ENCODE data around the gene EBF3.

DNA sequence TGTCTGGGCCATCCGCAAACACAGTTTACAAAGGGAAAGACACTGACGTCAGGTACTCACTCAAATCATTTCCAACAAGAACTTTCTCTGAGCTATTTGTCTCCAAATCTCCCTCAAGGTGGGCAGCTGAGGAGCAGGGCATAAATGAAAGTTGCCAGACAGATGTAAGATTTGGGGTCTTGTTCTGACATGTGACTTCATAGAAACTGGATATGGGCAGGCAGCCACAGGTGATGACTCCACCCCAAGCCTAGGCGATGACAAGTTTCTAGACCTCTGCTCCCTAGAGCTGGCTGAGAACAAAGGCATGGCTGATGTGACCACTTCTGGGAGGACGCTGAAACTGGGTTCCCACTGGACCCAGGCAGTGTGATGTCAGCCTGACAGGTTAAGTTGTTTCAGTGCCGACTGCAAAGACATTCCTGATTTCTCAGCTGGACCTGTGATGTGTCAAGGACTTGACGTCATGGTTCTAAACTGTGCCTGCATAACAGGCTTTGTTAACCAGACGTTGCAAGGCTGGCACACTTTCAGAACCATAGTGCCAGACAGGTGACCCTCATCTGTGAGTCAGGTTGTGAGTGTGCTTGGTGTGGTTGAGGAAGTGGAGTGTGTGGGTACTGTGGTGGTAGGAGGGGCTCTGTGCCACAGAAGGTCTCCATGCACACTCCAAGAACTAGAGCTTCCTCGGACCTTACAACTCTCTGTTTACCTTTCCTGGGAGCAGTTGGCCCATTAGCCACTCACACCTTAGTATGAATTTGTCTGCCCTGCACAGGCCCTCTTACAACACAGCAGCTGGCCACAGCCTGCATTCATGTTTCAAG is 39.9 kb upstream of the EBF3 start:
- TF ChIP-seq POLR2AphosphoS5 (IDR thresholded peaks at IDR 0.05; ENCODE audit: low read depth, low read length), result no peak
- TF ChIP-seq, protein P1, sequence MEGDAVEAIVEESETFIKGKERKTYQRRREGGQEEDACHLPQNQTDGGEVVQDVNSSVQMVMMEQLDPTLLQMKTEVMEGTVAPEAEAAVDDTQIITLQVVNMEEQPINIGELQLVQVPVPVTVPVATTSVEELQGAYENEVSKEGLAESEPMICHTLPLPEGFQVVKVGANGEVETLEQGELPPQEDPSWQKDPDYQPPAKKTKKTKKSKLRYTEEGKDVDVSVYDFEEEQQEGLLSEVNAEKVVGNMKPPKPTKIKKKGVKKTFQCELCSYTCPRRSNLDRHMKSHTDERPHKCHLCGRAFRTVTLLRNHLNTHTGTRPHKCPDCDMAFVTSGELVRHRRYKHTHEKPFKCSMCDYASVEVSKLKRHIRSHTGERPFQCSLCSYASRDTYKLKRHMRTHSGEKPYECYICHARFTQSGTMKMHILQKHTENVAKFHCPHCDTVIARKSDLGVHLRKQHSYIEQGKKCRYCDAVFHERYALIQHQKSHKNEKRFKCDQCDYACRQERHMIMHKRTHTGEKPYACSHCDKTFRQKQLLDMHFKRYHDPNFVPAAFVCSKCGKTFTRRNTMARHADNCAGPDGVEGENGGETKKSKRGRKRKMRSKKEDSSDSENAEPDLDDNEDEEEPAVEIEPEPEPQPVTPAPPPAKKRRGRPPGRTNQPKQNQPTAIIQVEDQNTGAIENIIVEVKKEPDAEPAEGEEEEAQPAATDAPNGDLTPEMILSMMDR (IDR thresholded peaks at IDR 0.05 in 2 of 3, conservative IDR thresholded peaks at IDR 0.05 in 1 of 3; ENCODE audit: borderline replicate concordance in 1 of 3, insufficient read depth in 1 of 3, low read depth in 2 of 3, low read length in 2 of 3), result no peak
- TF ChIP-seq EZH2phosphoT487 (IDR thresholded peaks at IDR 0.05; ENCODE audit: borderline replicate concordance), result no peak
- no peak for TF ChIP-seq SP1 (IDR thresholded peaks at IDR 0.05; ENCODE audit: low read depth)
- no peak for TF ChIP-seq POLR2A (IDR thresholded peaks at IDR 0.05; ENCODE audit: borderline replicate concordance, extremely low read depth, insufficient read depth, insufficient read length)
- no peak for TF ChIP-seq EZH2 (IDR thresholded peaks at IDR 0.05)
- TF ChIP-seq ELF1 (IDR thresholded peaks at IDR 0.05; ENCODE audit: borderline replicate concordance, low read depth), result no peak
- TF ChIP-seq SIN3A (IDR thresholded peaks at IDR 0.05; ENCODE audit: low read depth), result no peak
- no peak for TF ChIP-seq ZBTB33 (IDR thresholded peaks at IDR 0.05; ENCODE audit: extremely low read depth, insufficient replicate concordance, low read length)
- no peak for TF ChIP-seq ZNF274 (IDR thresholded peaks at IDR 0.05; ENCODE audit: low read depth, low read length)
- TF ChIP-seq, protein P2, sequence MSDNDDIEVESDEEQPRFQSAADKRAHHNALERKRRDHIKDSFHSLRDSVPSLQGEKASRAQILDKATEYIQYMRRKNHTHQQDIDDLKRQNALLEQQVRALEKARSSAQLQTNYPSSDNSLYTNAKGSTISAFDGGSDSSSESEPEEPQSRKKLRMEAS (IDR thresholded peaks at IDR 0.05), result no peak
- TF ChIP-seq, protein P3, sequence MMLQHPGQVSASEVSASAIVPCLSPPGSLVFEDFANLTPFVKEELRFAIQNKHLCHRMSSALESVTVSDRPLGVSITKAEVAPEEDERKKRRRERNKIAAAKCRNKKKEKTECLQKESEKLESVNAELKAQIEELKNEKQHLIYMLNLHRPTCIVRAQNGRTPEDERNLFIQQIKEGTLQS (IDR thresholded peaks at IDR 0.05), result no peak
- no peak for TF ChIP-seq JUND (IDR thresholded peaks at IDR 0.05)

Data from HCT116 (cell line).